Central memory CD8-positive, alpha-beta T cell (primary cell): ENCODE measurements around the gene SECTM1.
A peak's percentile ranks its signal among the peaks of the same experiment; 100 is the strongest.

ENCODE experiments used
- ATAC-seq: fragments of 150-1000 bp; cut with Tn5 transposase; replicated peaks from 2 replicates; pipeline ENCODE4 v1.10.0; 2022; ENCODE audit warnings: mild to moderate bottlenecking, moderate FRiP score, moderate number of reproducible peaks; ENCODE audit not compliant: poor library complexity, severe bottlenecking; ENCODE audit errors: extremely low read depth
- DNase-seq, 2 donors: peaks; one replicate each; pipeline ENCODE4 v3.0.0; 2021; ENCODE audit warnings: low spot score in 2 of 2
- H3K27ac Mint-ChIP-seq: one replicate; pipeline ENCODE4 v1.8.0; 2022; ENCODE audit warnings: low read depth, mild to moderate bottlenecking, moderate library complexity, mixed read lengths
- H3K27me3 Mint-ChIP-seq: one replicate; pipeline ENCODE4 v1.8.0; 2022; ENCODE audit warnings: mixed read lengths
- H3K36me3 Mint-ChIP-seq: one replicate; pipeline ENCODE4 v1.8.0; 2022; ENCODE audit warnings: mild to moderate bottlenecking, moderate library complexity, mixed read lengths; ENCODE audit not compliant: insufficient read depth
- H3K4me1 Mint-ChIP-seq: one replicate; pipeline ENCODE4 v1.8.0; 2022; ENCODE audit warnings: mixed read lengths
- H3K4me3 Mint-ChIP-seq: one replicate; pipeline ENCODE4 v1.8.0; 2022; ENCODE audit warnings: mild to moderate bottlenecking, moderate library complexity, mixed read lengths
- H3K9me3 Mint-ChIP-seq: one replicate; pipeline ENCODE4 v1.8.0; 2022; ENCODE audit warnings: mixed read lengths

The SECTM1 gene

GRCh38 chr17:82283208-82283749 is 50.3 kb downstream of the SECTM1 start:
- ATAC-seq (no peak), DNase-seq (no peak)
- Mint-ChIP-seq H3K27ac (peak overlapping the region; percentile 41), H3K9me3 (no peaks in the 10 kb centered on the region), H3K27me3 (no peaks in the 10 kb centered on the region), H3K36me3 (no peaks in the 10 kb centered on the region), H3K4me1 (peaks cover 21% of the 10 kb centered on the region), H3K4me3 (no peak overlapping the region)

GRCh38 chr17:82282239-82283207 is 51.0 kb downstream of the SECTM1 start:
- Mint-ChIP-seq H3K4me1 (peaks cover 21% of the 10 kb centered on the region), H3K36me3 (no peaks in the 10 kb centered on the region), H3K27ac (no peak overlapping the region), H3K27me3 (no peaks in the 10 kb centered on the region), H3K4me3 (no peak overlapping the region), H3K9me3 (no peaks in the 10 kb centered on the region)
- ATAC-seq: no peak
- DNase-seq: no peak

- H3K9me3 Mint-ChIP-seq: no peaks in the 10 kb centered on the region
- H3K4me3 Mint-ChIP-seq: peak overlapping the region; percentile 2
- peaks cover 21% of the 10 kb centered on the region for H3K4me1 Mint-ChIP-seq
- no peaks in the 10 kb centered on the region for H3K36me3 Mint-ChIP-seq
- DNase-seq (no peak), ATAC-seq (peak; percentile 65)
- no peak overlapping the region for H3K27ac Mint-ChIP-seq
- no peaks in the 10 kb centered on the region for H3K27me3 Mint-ChIP-seq
Observed at GRCh38 chr17:82281502-82282238, 51.9 kb downstream of the SECTM1 start.

GRCh38 chr17:82281076-82281475 is 52.5 kb downstream of the SECTM1 start:
- Mint-ChIP-seq H3K9me3 (no peaks in the 10 kb centered on the region), H3K4me3 (peak overlapping the region; percentile 2), H3K36me3 (no peaks in the 10 kb centered on the region), H3K4me1 (peaks cover 21% of the 10 kb centered on the region), H3K27me3 (no peaks in the 10 kb centered on the region), H3K27ac (no peak overlapping the region)
- ATAC-seq (no peak), DNase-seq (no peak)

- H3K27ac Mint-ChIP-seq: no peak overlapping the region
- H3K4me1 Mint-ChIP-seq: peaks cover 21% of the 10 kb centered on the region
- H3K4me3 Mint-ChIP-seq: peak overlapping the region; percentile 2
- no peak for ATAC-seq
- H3K9me3 Mint-ChIP-seq: no peaks in the 10 kb centered on the region
- H3K27me3 Mint-ChIP-seq: no peaks in the 10 kb centered on the region
- H3K36me3 Mint-ChIP-seq: no peaks in the 10 kb centered on the region
- DNase-seq: no peak
Observed at GRCh38 chr17:82280537-82280936, 53.0 kb downstream of the SECTM1 start.

GRCh38 chr17:82278786-82279391 is 54.7 kb downstream of the SECTM1 start:
- H3K36me3 Mint-ChIP-seq: peaks cover 2% of the 10 kb centered on the region
- no peak overlapping the region for H3K27ac Mint-ChIP-seq
- H3K4me1 Mint-ChIP-seq: peaks cover 21% of the 10 kb centered on the region
- H3K9me3 Mint-ChIP-seq: no peaks in the 10 kb centered on the region
- DNase-seq (no peak), ATAC-seq (no peak)
- H3K4me3 Mint-ChIP-seq: no peak overlapping the region
- H3K27me3 Mint-ChIP-seq: no peaks in the 10 kb centered on the region

- Mint-ChIP-seq H3K4me1 (peaks cover 15% of the 10 kb centered on the region), H3K36me3 (peaks cover 5% of the 10 kb centered on the region), H3K9me3 (no peaks in the 10 kb centered on the region), H3K27ac (no peak overlapping the region), H3K4me3 (no peak overlapping the region), H3K27me3 (no peaks in the 10 kb centered on the region)
- no peak for DNase-seq
- ATAC-seq: no peak
Observed at GRCh38 chr17:82278308-82278707, 55.3 kb downstream of the SECTM1 start.

- Mint-ChIP-seq H3K4me1 (peaks cover 13% of the 10 kb centered on the region), H3K36me3 (peaks cover 7% of the 10 kb centered on the region), H3K27me3 (no peaks in the 10 kb centered on the region), H3K9me3 (no peaks in the 10 kb centered on the region), H3K4me3 (no peak overlapping the region), H3K27ac (no peak overlapping the region)
- no peak for DNase-seq
- no peak for ATAC-seq
Observed at GRCh38 chr17:82277851-82278250, 55.7 kb downstream of the SECTM1 start.

- H3K27ac Mint-ChIP-seq: no peak overlapping the region
- no peaks in the 10 kb centered on the region for H3K27me3 Mint-ChIP-seq
- H3K36me3 Mint-ChIP-seq: peaks cover 14% of the 10 kb centered on the region
- no peak for ATAC-seq
- H3K9me3 Mint-ChIP-seq: no peaks in the 10 kb centered on the region
- H3K4me3 Mint-ChIP-seq: no peak overlapping the region
- peaks cover 21% of the 10 kb centered on the region for H3K4me1 Mint-ChIP-seq
- DNase-seq: no peak
Observed at GRCh38 chr17:82276938-82277337, 56.6 kb downstream of the SECTM1 start.

- H3K27me3 Mint-ChIP-seq: no peaks in the 10 kb centered on the region
- ATAC-seq: no peak
Observed at GRCh38 chr17:82275326-82275725, 58.2 kb downstream of the SECTM1 start.

GRCh38 chr17:82274134-82275020 is 59.2 kb downstream of the SECTM1 start:
- H3K9me3 Mint-ChIP-seq: no peaks in the 10 kb centered on the region
- peak overlapping the region; percentile 97 for H3K27ac Mint-ChIP-seq
- ATAC-seq (no peak), DNase-seq (no peak)
- no peaks in the 10 kb centered on the region for H3K27me3 Mint-ChIP-seq
- H3K36me3 Mint-ChIP-seq: peaks cover 32% of the 10 kb centered on the region
- H3K4me1 Mint-ChIP-seq: peaks cover 30% of the 10 kb centered on the region
- H3K4me3 Mint-ChIP-seq: peak overlapping the region; percentile 86

More at GRCh38 chr17:82275326-82275725, 58.2 kb downstream of the SECTM1 start:
- no peak for DNase-seq
- Mint-ChIP-seq H3K4me3 (no peak overlapping the region), H3K36me3 (peaks cover 27% of the 10 kb centered on the region), H3K4me1 (peaks cover 21% of the 10 kb centered on the region), H3K27ac (peak overlapping the region; percentile 66), H3K9me3 (no peaks in the 10 kb centered on the region)
